Right lobe of liver (tissue), 6 donors: ENCODE measurements around the gene ADGRD2. TPM values are rescaled to one million over a fixed set of nuclear protein-coding genes. Genes with fewer than 3 reads are reported as not detected.

Experiments used
- ATAC-seq, 4 donors: fragments of 200-7000 bp; cut with Tn5 transposase; one replicate each; pipeline ENCODE4 v1.9.1; 2020; ENCODE audit warnings: mild to moderate bottlenecking in 4 of 4, moderate library complexity in 4 of 4
- DNase-seq, 3 donors: peaks; one replicate each; pipeline ENCODE4 v3.0.0-alpha.2; 2020
- H3K27ac ChIP-seq, 3 donors: fragments of 200-600 bp; one replicate each; pipeline ENCODE4 v1.8.0; 2022
- H3K27me3 ChIP-seq, 2 donors: fragments of 200-600 bp; one replicate each; pipeline ENCODE4 v1.8.0; 2022
- H3K36me3 ChIP-seq, 4 donors: fragments of 200-600 bp; sonication (generic) in 1 of 4; one replicate each; pipeline versions ENCODE4 v1.5.1 to v1.8.0; 2017 to 2022; ENCODE audit warnings: control low read depth in 1 of 4
- H3K4me1 ChIP-seq, 4 donors: fragments of 200-600 bp; sonication (generic) in 1 of 4; one replicate each; pipeline versions ENCODE4 v1.5.1 to v1.8.0; 2017 to 2022; ENCODE audit warnings: control low read depth in 1 of 4
- H3K4me3 ChIP-seq, 3 donors: fragments of 200-600 bp; one replicate each; pipeline ENCODE4 v1.8.0; 2022
- H3K9me3 ChIP-seq, 4 donors: fragments of 200-600 bp; sonication (generic) in 1 of 4; one replicate each; pipeline versions ENCODE4 v1.5.1 to v1.8.0; 2017 to 2022; ENCODE audit warnings: control low read depth in 1 of 4
- CTCF ChIP-seq, 4 donors: fragments of 200-600 bp in 3 of 4; fragments of 450-650 bp in 1 of 4; IDR thresholded peaks; one replicate each; pipeline versions ENCODE4 v1.5.1 to v1.8.0; 2016 to 2022; ENCODE audit warnings: antibody characterized with exemption in 4 of 4, mild to moderate bottlenecking in 2 of 4
- POLR2A ChIP-seq: fragments of 450-650 bp; IDR thresholded peaks from one replicate; pipeline ENCODE4 v1.6.1; 2017; ENCODE audit warnings: antibody characterized with exemption, mild to moderate bottlenecking
- WGBS: methylation state at CpG from one replicate; pipeline ENCODE4 v1.1.6; 2018; ENCODE audit warnings: low coverage, low lambda C conversion rate; ENCODE audit not compliant: insufficient coverage; ENCODE audit errors: missing lambda C conversion rate; 5-methylcytosine and 5-hydroxymethylcytosine counted together
- intact Hi-C, 2 donors: fragments of 100-400 bp; cut with DNase I; formaldehyde crosslinking; loops; one replicate each; pipeline versions ENCODE4 v1.11.2 to v1.14.1; 2022
- total RNA-seq, 6 experiments: library from RNA; depleted of rRNA in 2 of 6; stranded (reverse); fragments of >200 nt in 2 of 6; fragmentation: NEBNext Ultra II Directional in 3 of 6; extraction: Animal tissue kit (Norgen Biotek cat#: 25700) in 3 of 6; gene quantifications; one replicate each; pipeline versions ENCODE4 v1.1.0 to v1.2.4, GENCODE V29; 2016 to 2023
- donor health status: DM: no; HTN: yes; CAD: no.
- donor health status: DM: no; HTN: no; CAD: no.
- donor health status: DM: no; HTN: no; CAD: no.
- donor health status: DM: no; HTN: yes; CAD: no.
- donor health status: DM: no; HTN: yes; CAD: no.

The ADGRD2 gene
- total RNA-seq, 6 experiments from 2014 or later = not detected

GRCh38 chr9:124439686-124440243 is 10.5 kb upstream of the ADGRD2 start:
- Histone ChIP-seq H3K27ac (no peak overlapping the region), H3K36me3 (no peaks in the 10 kb centered on the region), H3K4me1 (no peaks in the 10 kb centered on the region), H3K4me3 (no peak overlapping the region), H3K27me3 (no peaks in the 10 kb centered on the region), H3K9me3 (no peaks in the 10 kb centered on the region)
- intact Hi-C loops = no loop called here
- DNase-seq (no peak), ATAC-seq (peak in 1 of 4 donors; percentile 26)
- TF ChIP-seq CTCF (IDR thresholded peaks at IDR 0.05) (no peak), POLR2A (no peak)
- WGBS = no CpG with 5 or more reads among the region's 6 CpGs

GRCh38 chr9:124440786-124441185 is 9.5 kb upstream of the ADGRD2 start:
- DNase-seq = no peak
- H3K27ac ChIP-seq = no peak overlapping the region
- H3K4me3 ChIP-seq = no peak overlapping the region
- no peaks in the 10 kb centered on the region for H3K9me3 ChIP-seq
- 51% methylated on average over 3 of the region's 10 CpGs for WGBS
- H3K36me3 ChIP-seq = no peaks in the 10 kb centered on the region
- no peaks in the 10 kb centered on the region for H3K4me1 ChIP-seq
- TF ChIP-seq POLR2A (no peak), CTCF (IDR thresholded peaks at IDR 0.05) (no peak)
- no peak for ATAC-seq
- no peaks in the 10 kb centered on the region for H3K27me3 ChIP-seq
- intact Hi-C loops = no loop called here

DNA sequence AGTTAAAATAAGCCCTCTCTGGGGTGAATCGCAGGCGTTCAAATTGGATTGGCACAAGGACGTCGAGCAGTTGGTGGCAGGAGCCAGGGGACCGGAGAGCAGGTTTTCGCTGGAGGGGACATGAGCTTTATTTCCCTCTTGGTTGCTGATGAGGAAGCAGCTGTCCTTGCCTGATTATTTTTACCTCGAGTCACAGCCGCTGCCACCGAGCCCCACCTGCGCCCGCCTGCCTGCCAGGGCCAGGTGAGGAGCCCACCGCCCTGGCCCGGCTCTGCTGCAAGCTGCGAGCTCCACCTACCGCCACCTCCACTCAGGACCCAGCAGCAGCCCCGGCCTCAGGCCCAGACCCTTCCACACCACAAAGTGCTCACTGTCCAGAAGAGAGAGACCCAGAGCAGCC is 9.0 kb upstream of the ADGRD2 start:
- Histone ChIP-seq H3K27ac (no peak overlapping the region), H3K36me3 (no peaks in the 10 kb centered on the region), H3K4me1 (no peaks in the 10 kb centered on the region), H3K4me3 (no peak overlapping the region), H3K27me3 (no peaks in the 10 kb centered on the region), H3K9me3 (no peaks in the 10 kb centered on the region)
- 45% methylated on average over 5 of the region's 16 CpGs for WGBS
- intact Hi-C loops = no loop called here
- ATAC-seq = no peak
- TF ChIP-seq CTCF (IDR thresholded peaks at IDR 0.05) (no peak), POLR2A (no peak)
- peak in 1 of 3 donors; percentile 30 for DNase-seq

DNA sequence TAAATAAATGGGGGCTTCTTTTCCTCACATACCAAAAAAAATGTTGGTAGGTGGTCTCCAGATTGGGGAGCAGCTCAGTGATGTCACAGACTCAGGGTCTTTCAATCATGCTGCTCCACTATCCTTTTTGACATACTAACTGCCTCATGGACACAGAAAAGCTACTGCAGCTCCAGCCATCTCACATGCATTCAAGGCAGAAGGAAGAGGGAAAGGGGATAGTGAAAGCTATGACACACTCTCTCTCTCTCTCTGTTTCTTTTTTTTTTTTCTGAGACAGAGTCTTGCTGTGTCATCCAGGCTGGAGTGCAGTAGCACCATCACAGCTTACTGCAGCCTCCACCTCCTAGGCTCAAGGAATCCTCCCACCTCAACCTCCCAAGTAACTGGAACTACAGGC is 7.9 kb upstream of the ADGRD2 start:
- Histone ChIP-seq H3K9me3 (no peaks in the 10 kb centered on the region), H3K4me1 (no peaks in the 10 kb centered on the region), H3K36me3 (no peaks in the 10 kb centered on the region), H3K27ac (no peak overlapping the region), H3K27me3 (no peaks in the 10 kb centered on the region), H3K4me3 (no peak overlapping the region)
- TF ChIP-seq POLR2A = no peak
- no peak for TF ChIP-seq CTCF (IDR thresholded peaks at IDR 0.05)
- no peak for ATAC-seq
- no peak for DNase-seq
- intact Hi-C loops = no loop called here

DNA sequence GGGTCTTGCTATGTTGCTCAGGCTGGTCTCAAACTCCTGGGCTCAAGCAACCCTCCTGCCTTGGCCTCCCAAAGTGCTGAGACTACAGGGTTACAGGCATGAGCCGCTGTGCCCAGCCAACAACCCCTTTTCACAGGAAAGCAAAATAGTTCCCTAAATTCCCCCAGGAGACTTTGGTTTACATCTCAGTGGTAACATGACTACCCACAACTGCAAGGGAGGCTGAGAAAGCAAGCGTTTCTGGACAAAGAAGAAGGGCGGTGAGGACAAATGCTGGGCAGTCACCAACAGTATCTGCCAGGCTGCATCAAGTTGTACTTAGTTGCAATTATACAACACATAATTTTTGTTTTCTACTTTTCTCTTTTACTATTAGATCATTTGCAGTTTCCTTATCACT is 7.4 kb upstream of the ADGRD2 start:
- no peak for DNase-seq
- Histone ChIP-seq H3K27me3 (no peaks in the 10 kb centered on the region), H3K9me3 (no peaks in the 10 kb centered on the region), H3K27ac (no peak overlapping the region), H3K4me1 (no peaks in the 10 kb centered on the region), H3K4me3 (no peak overlapping the region), H3K36me3 (no peaks in the 10 kb centered on the region)
- ATAC-seq = no peak
- TF ChIP-seq CTCF (IDR thresholded peaks at IDR 0.05) = no peak
- no peak for TF ChIP-seq POLR2A
- intact Hi-C loops = no loop called here
- 66% methylated on average over 3 of the region's 3 CpGs for WGBS
